WERI-Rb-1 (cell line): ENCODE data around the gene SEMA4D.

Experiments
- DNase-seq: peaks from one replicate; pipeline ENCODE4 v3.0.0-alpha.2; 2020
- H3K27ac ChIP-seq: fragments of 250-450 bp; sonication (Bioruptor Pico); 2 replicates; pipeline ENCODE4 v1.5.1; 2020; ENCODE audit warnings: mild to moderate bottlenecking, moderate library complexity
- H3K27me3 ChIP-seq: fragments of 250-450 bp; sonication (Bioruptor Pico); 2 replicates; pipeline ENCODE4 v1.5.1; 2021; ENCODE audit warnings: mild to moderate bottlenecking, low read depth, moderate library complexity; ENCODE audit not compliant: insufficient read depth, severe bottlenecking
- H3K36me3 ChIP-seq: fragments of 250-450 bp; sonication (Bioruptor Pico); 2 replicates; pipeline ENCODE4 v1.5.1; 2020; ENCODE audit warnings: mild to moderate bottlenecking, moderate library complexity
- H3K4me3 ChIP-seq: 2 replicates; pipeline ENCODE4 v1.5.1; 2011; ENCODE audit warnings: low read depth, mild to moderate bottlenecking, control low read depth, low read length
- H3K9me3 ChIP-seq: fragments of 250-450 bp; sonication (Bioruptor Pico); 2 replicates; pipeline ENCODE4 v1.5.1; 2021; ENCODE audit warnings: mild to moderate bottlenecking, moderate library complexity; ENCODE audit not compliant: severe bottlenecking
- TF ChIP-seq, protein P1 (sequence below): IDR thresholded peaks from 2 replicates; pipeline ENCODE4 v1.5.1; 2011; ENCODE audit warnings: low read depth, mild to moderate bottlenecking, control low read depth, inconsistent platforms, low read length

Gene SEMA4D

DNA sequence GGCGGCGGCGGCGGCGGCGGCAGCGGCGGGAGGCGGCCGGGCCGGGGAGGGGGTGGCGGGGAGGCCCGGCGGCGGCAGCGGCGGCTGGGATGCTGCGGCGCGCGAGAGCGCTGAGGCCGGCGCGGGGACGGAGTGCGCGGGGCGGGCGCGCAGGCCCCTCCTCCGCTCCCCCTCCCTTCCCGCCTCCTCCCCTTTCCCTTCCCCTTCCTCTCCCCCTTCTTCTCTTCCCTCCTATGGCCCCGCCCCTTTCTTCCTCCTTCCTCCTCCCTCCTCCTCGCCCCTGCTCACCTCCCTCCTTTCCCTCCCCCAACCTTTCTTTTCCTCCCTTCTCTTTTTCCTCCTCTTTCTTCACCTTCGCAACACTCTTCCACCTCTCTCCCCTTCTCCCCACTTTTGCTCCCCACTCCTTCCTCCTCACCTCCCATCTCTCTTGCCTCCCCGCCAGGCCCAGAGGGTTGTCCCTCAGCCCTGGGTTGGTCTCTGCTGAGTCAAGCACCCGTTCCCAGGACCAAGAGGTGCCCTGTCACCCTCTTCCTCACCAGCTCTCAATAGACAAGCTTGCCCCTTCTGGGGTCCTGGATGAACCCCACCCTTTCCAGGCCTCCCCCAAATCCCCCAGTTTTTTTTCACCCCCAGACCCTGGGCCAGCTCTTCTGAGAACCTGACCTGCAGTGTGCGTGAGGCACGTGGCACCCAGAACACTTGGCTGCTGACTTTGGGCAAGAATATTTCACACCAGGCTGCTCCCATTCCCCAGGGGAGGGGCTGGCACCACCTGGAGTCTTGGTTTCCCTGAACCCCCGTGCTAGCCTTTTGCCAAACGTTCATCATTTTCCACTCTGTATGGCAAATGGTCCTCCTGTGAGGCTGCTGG lies at the start of gene SEMA4D:
TSS of gene SEMA4D (minus strand) at position 136 of the 874 bp plus-strand sequence. CDS start 92,657 bp downstream, outside the sequence.
- Histone ChIP-seq H3K36me3 (no peaks in the 10 kb centered on the region), H3K27ac (peak within 1 kb of the TSS; percentile 64), H3K27me3 (no peaks in the 10 kb centered on the region), H3K9me3 (no peaks in the 10 kb centered on the region), H3K4me3 (peak within 1 kb of the TSS; percentile 84)
- DNase-seq, result peak; percentile 88
- TF ChIP-seq, protein P1, sequence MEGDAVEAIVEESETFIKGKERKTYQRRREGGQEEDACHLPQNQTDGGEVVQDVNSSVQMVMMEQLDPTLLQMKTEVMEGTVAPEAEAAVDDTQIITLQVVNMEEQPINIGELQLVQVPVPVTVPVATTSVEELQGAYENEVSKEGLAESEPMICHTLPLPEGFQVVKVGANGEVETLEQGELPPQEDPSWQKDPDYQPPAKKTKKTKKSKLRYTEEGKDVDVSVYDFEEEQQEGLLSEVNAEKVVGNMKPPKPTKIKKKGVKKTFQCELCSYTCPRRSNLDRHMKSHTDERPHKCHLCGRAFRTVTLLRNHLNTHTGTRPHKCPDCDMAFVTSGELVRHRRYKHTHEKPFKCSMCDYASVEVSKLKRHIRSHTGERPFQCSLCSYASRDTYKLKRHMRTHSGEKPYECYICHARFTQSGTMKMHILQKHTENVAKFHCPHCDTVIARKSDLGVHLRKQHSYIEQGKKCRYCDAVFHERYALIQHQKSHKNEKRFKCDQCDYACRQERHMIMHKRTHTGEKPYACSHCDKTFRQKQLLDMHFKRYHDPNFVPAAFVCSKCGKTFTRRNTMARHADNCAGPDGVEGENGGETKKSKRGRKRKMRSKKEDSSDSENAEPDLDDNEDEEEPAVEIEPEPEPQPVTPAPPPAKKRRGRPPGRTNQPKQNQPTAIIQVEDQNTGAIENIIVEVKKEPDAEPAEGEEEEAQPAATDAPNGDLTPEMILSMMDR, result no peak

DNA sequence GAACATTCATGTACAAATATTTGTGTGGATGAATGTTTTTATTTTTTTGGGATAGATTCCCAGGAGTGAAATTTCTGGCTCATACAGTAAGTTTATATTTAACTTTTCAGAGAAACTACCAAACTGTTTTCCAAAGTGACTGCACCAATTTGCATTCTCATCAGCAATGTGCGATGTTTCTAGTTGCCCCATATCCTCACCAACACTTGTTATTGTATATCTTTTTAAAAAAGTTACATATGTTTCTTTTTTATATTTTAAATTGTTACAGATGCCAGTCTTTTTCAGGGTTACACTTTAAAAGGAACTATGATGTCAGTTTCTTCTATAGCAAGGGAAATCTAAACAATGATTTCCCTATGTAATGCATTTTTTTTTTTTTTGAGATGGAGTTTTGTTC lies 49.1 kb upstream of the SEMA4D start:
- TF ChIP-seq, protein P1, result no peak
- no peak overlapping the region for H3K4me3 ChIP-seq
- H3K36me3 ChIP-seq, result no peaks in the 10 kb centered on the region
- DNase-seq, result no peak
- H3K27me3 ChIP-seq, result no peaks in the 10 kb centered on the region
- no peak overlapping the region for H3K27ac ChIP-seq
- peaks cover 6% of the 10 kb centered on the region for H3K9me3 ChIP-seq

DNA sequence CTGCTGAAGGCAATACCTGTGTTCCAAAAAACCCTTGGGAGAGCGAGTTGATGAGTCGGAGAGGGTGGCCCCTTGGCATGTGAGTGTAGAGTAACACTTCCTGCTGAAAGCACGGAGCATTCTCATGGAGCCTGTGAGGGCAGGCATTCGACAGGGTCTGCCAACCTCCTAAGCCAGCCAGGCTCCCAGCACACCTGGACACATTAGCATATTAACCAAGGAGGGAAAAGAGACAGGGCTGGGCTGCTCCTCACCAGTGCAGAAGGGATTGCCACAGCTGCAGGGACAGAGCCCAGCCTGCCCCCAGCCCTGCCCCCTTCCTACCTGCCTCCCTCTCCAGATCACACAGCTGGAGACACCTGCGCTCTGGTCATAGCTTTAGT lies 46.4 kb upstream of the SEMA4D start:
- Histone ChIP-seq H3K4me3 (no peak overlapping the region), H3K36me3 (no peaks in the 10 kb centered on the region), H3K27me3 (no peaks in the 10 kb centered on the region), H3K9me3 (peaks cover 6% of the 10 kb centered on the region), H3K27ac (no peak overlapping the region)
- no peak for DNase-seq
- TF ChIP-seq, protein P1, result no peak

GRCh38 chr9:89543621-89544278 lies 45.8 kb upstream of the SEMA4D start:
- TF ChIP-seq, protein P1, result no peak
- Histone ChIP-seq H3K9me3 (peaks cover 6% of the 10 kb centered on the region), H3K27me3 (no peaks in the 10 kb centered on the region), H3K27ac (no peak overlapping the region), H3K36me3 (no peaks in the 10 kb centered on the region), H3K4me3 (no peak overlapping the region)
- DNase-seq, result no peak

DNA sequence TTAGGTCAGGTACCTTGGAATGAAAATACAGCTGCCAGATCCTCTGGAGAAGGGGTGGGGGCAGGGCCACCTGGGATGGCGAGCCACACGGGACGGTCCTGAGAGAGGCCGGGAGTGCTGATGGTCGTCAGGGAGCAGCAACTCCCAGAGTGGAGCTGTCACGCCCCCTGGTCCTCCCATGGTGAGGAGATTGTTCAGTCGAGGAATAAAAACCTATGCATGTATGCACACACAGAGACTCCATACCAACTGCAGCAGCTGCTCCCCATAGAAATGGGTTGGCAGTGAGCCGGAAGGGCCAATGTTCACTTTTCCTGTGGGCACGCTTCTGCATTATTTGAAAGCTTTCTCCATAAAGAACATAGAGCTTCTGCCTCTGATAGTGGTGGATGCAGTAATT lies 45.2 kb upstream of the SEMA4D start:
- H3K9me3 ChIP-seq, result peaks cover 6% of the 10 kb centered on the region
- H3K27ac ChIP-seq, result no peak overlapping the region
- TF ChIP-seq, protein P1, result no peak
- H3K4me3 ChIP-seq, result no peak overlapping the region
- no peaks in the 10 kb centered on the region for H3K27me3 ChIP-seq
- DNase-seq, result no peak
- H3K36me3 ChIP-seq, result no peaks in the 10 kb centered on the region
